H1 (cell line): Measurements from ENCODE around the gene DCUN1D4. TPM values are rescaled to one million over a fixed set of nuclear protein-coding genes. Genes with fewer than 3 reads are reported as not detected.

Experiments
- CTCF ChIA-PET: fragments of 300-600 bp; sonication (Branson Sonifier 250); formaldehyde crosslinking; loops from one replicate; lab custom pipeline; 2021; ENCODE audit not compliant: partially characterized antibody; lab: Charles Lee
- POLR2A ChIA-PET: fragments of 300-600 bp; sonication (Branson Sonifier 250); formaldehyde crosslinking; loops from one replicate; lab custom pipeline; 2021; ENCODE audit warnings: inconsistent platforms; ENCODE audit not compliant: partially characterized antibody; lab: Charles Lee
- DNase-seq, 2 experiments: peaks; one replicate each; pipeline versions ENCODE4 v3.0.0 to v3.0.0-alpha.2; 2010 to 2022; ENCODE audit warnings: low spot score in 2 of 2, low read depth in 1 of 2, mixed read lengths in 1 of 2
- FAIRE-seq: peaks from 2 replicates; lab custom pipeline; 2011; peaks lifted over from hg19 to GRCh38; lab: Jason Lieb, UNC
- H2AFZ ChIP-seq: 2 replicates; pipeline ENCODE4 v1.8.1; 2012; ENCODE audit warnings: low read length, inconsistent platforms
- H2AK5ac ChIP-seq: 2 replicates; pipeline ENCODE4 v1.6.1; 2013; ENCODE audit warnings: low read depth, low read length
- H2BK120ac ChIP-seq: replicated peaks from 2 replicates; pipeline ENCODE3; 2013; ENCODE audit warnings: low read depth, low read length, inconsistent platforms
- H2BK12ac ChIP-seq: 2 replicates; pipeline ENCODE4 v1.6.1; 2013; ENCODE audit warnings: low read depth, low read length
- H2BK15ac ChIP-seq: 2 replicates; pipeline ENCODE4 v1.6.1; 2013; ENCODE audit warnings: low read length
- H2BK20ac ChIP-seq: 2 replicates; pipeline ENCODE4 v1.6.1; 2013; ENCODE audit warnings: low read length
- H2BK5ac ChIP-seq: 2 replicates; pipeline ENCODE4 v1.6.1; 2013; ENCODE audit warnings: low read depth, low read length
- H3K14ac ChIP-seq: 2 replicates; pipeline ENCODE4 v1.6.1; 2013; ENCODE audit warnings: inconsistent platforms; ENCODE audit not compliant: insufficient read length
- H3K18ac ChIP-seq: 2 replicates; pipeline ENCODE4 v1.6.1; 2013; ENCODE audit warnings: low read length; ENCODE audit errors: extremely low read depth
- H3K23ac ChIP-seq: 2 replicates; pipeline ENCODE4 v1.6.1; 2013; ENCODE audit warnings: inconsistent platforms; ENCODE audit not compliant: insufficient read length
- H3K23me2 ChIP-seq: 2 replicates; pipeline ENCODE4 v1.6.1; 2013; ENCODE audit warnings: low read depth, low read length
- H3K27ac ChIP-seq: 2 replicates; pipeline ENCODE4 v1.6.1; 2011; ENCODE audit warnings: low read depth, low read length, inconsistent platforms
- H3K27me3 ChIP-seq, 4 experiments: replicated peaks in 1 of 4; 1 replicate in 1 of 4; 2 replicates in 3 of 4; pipeline versions ENCODE4 v1.6.1 to v1.8.1; 2011 to 2013; ENCODE audit warnings: low read length in 3 of 4, mild to moderate bottlenecking in 3 of 4, inconsistent platforms in 2 of 4, mixed read lengths in 2 of 4, moderate library complexity in 1 of 4; ENCODE audit not compliant: control insufficient read depth in 3 of 4, insufficient read depth in 3 of 4; ENCODE audit errors: extremely low read depth in 1 of 4
- H3K36me3 ChIP-seq, 4 experiments: 2 replicates each; pipeline versions ENCODE4 v1.6.1 to v1.8.1; 2011 to 2013; ENCODE audit warnings: mild to moderate bottlenecking in 4 of 4, low read length in 3 of 4, moderate library complexity in 2 of 4, control low read depth in 1 of 4, inconsistent platforms in 1 of 4; ENCODE audit not compliant: insufficient read depth in 4 of 4, control insufficient read depth in 2 of 4
- H3K4ac ChIP-seq: replicated peaks from 2 replicates; pipeline ENCODE3; 2013; ENCODE audit warnings: low read length, low read depth, mixed read lengths, inconsistent platforms; ENCODE audit not compliant: insufficient read length
- H3K4me1 ChIP-seq, 4 experiments: replicated peaks in 1 of 4; 1 replicate in 1 of 4; 2 replicates in 3 of 4; pipeline versions ENCODE4 v1.6.1 to v1.8.1; 2011 to 2013; ENCODE audit warnings: low read length in 3 of 4, inconsistent platforms in 2 of 4, mixed read lengths in 1 of 4; ENCODE audit not compliant: insufficient read depth in 4 of 4, control insufficient read depth in 3 of 4
- H3K4me2 ChIP-seq, 2 experiments: 2 replicates each; pipeline versions ENCODE4 v1.6.1 to v1.8.1; 2011 to 2013; ENCODE audit warnings: low read depth in 2 of 2, low read length in 2 of 2, control low read depth in 1 of 2, inconsistent platforms in 1 of 2, mild to moderate bottlenecking in 1 of 2; ENCODE audit not compliant: insufficient read depth in 1 of 2
- H3K4me3 ChIP-seq, 4 experiments: fragments of 200-600, 300-600 bp in 1 of 4; sonication (generic), shearing (Covaris generic), sonication (Bioruptor Twin) in 1 of 4; 2 replicates each; pipeline versions ENCODE4 v1.5.1 to v1.8.1; 2011 to 2016; ENCODE audit warnings: low read length in 4 of 4, low read depth in 3 of 4, control low read depth in 2 of 4, inconsistent platforms in 2 of 4, mild to moderate bottlenecking in 2 of 4, mixed read lengths in 1 of 4, moderate library complexity in 1 of 4; ENCODE audit not compliant: insufficient read depth in 2 of 4; ENCODE audit errors: extremely low read depth in 1 of 4
- H3K56ac ChIP-seq: replicated peaks from 2 replicates; pipeline ENCODE3; 2013; ENCODE audit warnings: low read depth, mild to moderate bottlenecking, mixed read lengths, low read length, inconsistent platforms; ENCODE audit not compliant: insufficient read length
- H3K79me1 ChIP-seq: 2 replicates; pipeline ENCODE4 v1.6.1; 2013; ENCODE audit warnings: low read depth, low read length, control low read depth
- H3K79me2 ChIP-seq, 2 experiments: 2 replicates each; pipeline versions ENCODE4 v1.6.1 to v1.8.1; 2012 to 2013; ENCODE audit warnings: low read length in 2 of 2, mild to moderate bottlenecking in 2 of 2, inconsistent platforms in 1 of 2; ENCODE audit not compliant: insufficient read depth in 2 of 2, control insufficient read depth in 1 of 2
- H3K9ac ChIP-seq, 4 experiments: replicated peaks in 1 of 4; 1 replicate in 1 of 4; 2 replicates in 3 of 4; pipeline versions ENCODE4 v1.6.1 to v1.8.1; 2011 to 2013; ENCODE audit warnings: low read depth in 3 of 4, low read length in 3 of 4, control low read depth in 2 of 4, mild to moderate bottlenecking in 2 of 4, moderate library complexity in 2 of 4, inconsistent platforms in 1 of 4; ENCODE audit errors: extremely low read depth in 1 of 4
- H3K9me3 ChIP-seq, 2 experiments: 2 replicates each; pipeline versions ENCODE4 v1.6.1 to v1.8.1; 2012 to 2013; ENCODE audit warnings: mild to moderate bottlenecking in 2 of 2, moderate library complexity in 2 of 2, control low read depth in 1 of 2, inconsistent platforms in 1 of 2, low read depth in 1 of 2, low read length in 1 of 2, mixed read lengths in 1 of 2; ENCODE audit not compliant: insufficient read depth in 2 of 2
- H4K20me1 ChIP-seq, 2 experiments: replicated peaks in 1 of 2; 2 replicates each; pipeline versions ENCODE3 to v1.8.1; 2011 to 2013; ENCODE audit warnings: inconsistent platforms in 2 of 2, low read length in 2 of 2, mild to moderate bottlenecking in 1 of 2; ENCODE audit not compliant: insufficient read depth in 2 of 2, control insufficient read depth in 1 of 2
- H4K5ac ChIP-seq: 2 replicates; pipeline ENCODE4 v1.6.1; 2013; ENCODE audit warnings: low read length, low read depth, mixed read lengths, inconsistent platforms; ENCODE audit not compliant: insufficient read length
- H4K8ac ChIP-seq: 2 replicates; pipeline ENCODE4 v1.8.0; 2013; ENCODE audit warnings: mild to moderate bottlenecking, moderate library complexity, low read length, inconsistent platforms; ENCODE audit not compliant: insufficient read depth; ENCODE audit errors: extremely low read depth
- H4K91ac ChIP-seq: replicated peaks from 2 replicates; pipeline ENCODE3; 2013; ENCODE audit warnings: low read length, mixed read lengths, inconsistent platforms; ENCODE audit not compliant: insufficient read length
- GTF2F1 ChIP-seq: IDR thresholded peaks from 2 replicates; pipeline ENCODE4 v1.6.1; 2012; ENCODE audit warnings: low read depth, low read length, improper control_type of control experiment, borderline replicate concordance
- WGBS, 2 experiments: shearing (Covaris generic) in 1 of 2; methylation state at CpG; one replicate each; pipeline versions ENCODE4 v1.1.6 to v1.1.7; 2013 to 2015; ENCODE audit warnings: low lambda C conversion rate in 2 of 2, mixed read lengths in 2 of 2, inconsistent platforms in 1 of 2, low coverage in 1 of 2, missing lambda C conversion rate in 1 of 2; ENCODE audit not compliant: insufficient replicate concordance in 2 of 2, insufficient coverage in 1 of 2, insufficient read length in 1 of 2; ENCODE audit errors: extremely low coverage in 1 of 2, missing lambda C conversion rate in 1 of 2; 5-methylcytosine and 5-hydroxymethylcytosine counted together
- polyA plus RNA-seq, 7 experiments: library from polyadenylated mRNA; depleted of rRNA in 3 of 7; stranded (reverse) in 5 of 7; unstranded in 2 of 7; fragments of >200 nt in 5 of 7; fragments of 200-250 nt in 2 of 7; gene quantifications; 1 replicate in 5 of 7; 2 replicates in 1 of 7; 4 replicates in 1 of 7; pipeline versions ENCODE4 v1.2.1 to v1.2.3, GENCODE V29; 2011 to 2013; ENCODE audit warnings: missing spikeins in 2 of 7, mixed read lengths in 2 of 7
- total RNA-seq: library from RNA; stranded (reverse); fragmentation: NEBNext Ultra II Directional; extraction: Animal tissue kit (Norgen Biotek cat#: 25700); gene quantifications from 2 replicates; pipeline ENCODE4 v1.2.1, GENCODE V29; 2021

The DCUN1D4 gene
- total and polyA plus RNA-seq, 2 of the 8 experiments (the other 6 are each of a cell fraction or from before 2014, with no cell fraction given), result 22.9 to 55.9 TPM

GRCh38 chr4:51907006-51907669, 64.2 kb downstream of the DCUN1D4 start:
- Histone ChIP-seq H3K36me3 (peaks cover 3 to 48% (median 21%) of the 10 kb centered on the region in 4 experiments; a peak in 7 of 8 replicates), H2BK12ac (no peak overlapping the region), H2AFZ (no peak overlapping the region), H3K79me1 (no peaks in the 10 kb centered on the region), H3K56ac (no peak overlapping the region), H4K5ac (no peak overlapping the region), H3K4ac (no peak overlapping the region), H3K23ac (no peak overlapping the region), H4K91ac (no peak overlapping the region), H3K27me3 (no peaks in the 10 kb centered on the region), H4K20me1 (no peaks in the 10 kb centered on the region), H3K18ac (no peak overlapping the region), H2BK20ac (no peak overlapping the region), H2AK5ac (no peak overlapping the region), H3K79me2 (no peaks in the 10 kb centered on the region), H3K23me2 (no peaks in the 10 kb centered on the region; the same call in 1 of the 2 replicates), H3K4me1 (no peaks in the 10 kb centered on the region), H3K4me3 (no peak overlapping the region), H3K9ac (no peak overlapping the region), H4K8ac (no peak overlapping the region), H2BK120ac (no peak overlapping the region), H3K4me2 (no peak overlapping the region), H2BK5ac (no peak overlapping the region), H2BK15ac (no peak overlapping the region), H3K14ac (no peak overlapping the region), H3K27ac (no peak overlapping the region), H3K9me3 (no peaks in the 10 kb centered on the region)
- WGBS, 2 experiments, result 90% methylated on average over 3 of the region's 3 CpGs; no CpG with 5 or more reads in 1 of the 2 experiments
- POLR2A ChIA-PET, result interaction anchor here (2.2 kb wide), 1 partner anchor 14 kb away, joined by 4 read pairs; no protein-coding TSS in a partner anchor
- FAIRE-seq (no peak), DNase-seq (no peak)
- CTCF ChIA-PET, result interaction anchor here (1.1 to 4.3 kb wide), 4 partner anchors 11 to 95 kb away, joined by 3 to 21 read pairs (median 6); no protein-coding TSS in a partner anchor
- TF ChIP-seq GTF2F1, result no peak
